ENCODE measurements around the gene NLRP13. TPM values are rescaled to one million over a fixed set of nuclear protein-coding genes. Genes with fewer than 3 reads are reported as not detected.

NLRP13 gene
- total RNA-seq, 1 donor from 2014 or later, result not detected

GRCh38 chr19:55912916-55913315 is 19.2 kb downstream of the NLRP13 start:
- Histone ChIP-seq H3K36me3 (ENCODE audit: insufficient read depth, low read length) (no peaks in the 10 kb centered on the region), H3K4me2 (ENCODE audit: low read length) (no peak overlapping the region), H3K27ac (ENCODE audit: low read depth, low read length) (no peak overlapping the region), H4K20me1 (ENCODE audit: insufficient read depth, low read length) (no peaks in the 10 kb centered on the region), H3K27me3 (ENCODE audit: insufficient read depth, low read length) (no peaks in the 10 kb centered on the region), H2AFZ (ENCODE audit: low read depth, low read length) (no peak overlapping the region), H3K9ac (ENCODE audit: low read length) (no peak overlapping the region), H3K4me1 (ENCODE audit: insufficient read depth, low read length) (no peaks in the 10 kb centered on the region), H3K4me3 (ENCODE audit: insufficient read depth, low read depth, low read length) (no peak overlapping the region), H3K79me2 (ENCODE audit: insufficient read depth, low read length) (no peaks in the 10 kb centered on the region), H3K9me3 (ENCODE audit: insufficient read depth, low read depth, low read length) (peaks cover 8% of the 10 kb centered on the region)
- no peak for TF ChIP-seq CTCF (IDR thresholded peaks at IDR 0.05; ENCODE audit: insufficient read depth, low read depth, low read length)
- TF ChIP-seq EZH2 (IDR thresholded peaks at IDR 0.05; ENCODE audit: insufficient read depth, low read length), result no peak
- DNase-seq (ENCODE audit: low read depth) (no peak), FAIRE-seq (no peak)
- Mint-ChIP-seq H3K4me1 (ENCODE audit: low read depth, unreplicated experiment) (no peaks in the 10 kb centered on the region), H3K36me3 (ENCODE audit: low read depth, unreplicated experiment) (no peaks in the 10 kb centered on the region), H3K27ac (ENCODE audit: unreplicated experiment) (no peak overlapping the region), H3K27me3 (ENCODE audit: low read depth, unreplicated experiment) (no peaks in the 10 kb centered on the region), H3K9me3 (ENCODE audit: unreplicated experiment) (peaks cover 19% of the 10 kb centered on the region), H3K4me3 (ENCODE audit: unreplicated experiment) (no peak overlapping the region)

GRCh38 chr19:55909801-55910200 is 22.3 kb downstream of the NLRP13 start:
- no peak overlapping the region for H3K4me3 Mint-ChIP-seq (ENCODE audit: unreplicated experiment)
- no peak overlapping the region for H3K4me3 ChIP-seq (ENCODE audit: insufficient read depth, low read depth, low read length)
- no peak overlapping the region for H3K27ac Mint-ChIP-seq (ENCODE audit: unreplicated experiment)
- H3K4me2 ChIP-seq (ENCODE audit: low read length), result no peak overlapping the region
- no peaks in the 10 kb centered on the region for H3K27me3 ChIP-seq (ENCODE audit: insufficient read depth, low read length)
- peaks cover 26% of the 10 kb centered on the region for H3K9me3 Mint-ChIP-seq (ENCODE audit: unreplicated experiment)
- no peak overlapping the region for H3K27ac ChIP-seq (ENCODE audit: low read depth, low read length)
- no peaks in the 10 kb centered on the region for H3K4me1 Mint-ChIP-seq (ENCODE audit: low read depth, unreplicated experiment)
- DNase-seq (ENCODE audit: low read depth) (no peak), FAIRE-seq (no peak)
- TF ChIP-seq CTCF (IDR thresholded peaks at IDR 0.05; ENCODE audit: insufficient read depth, low read depth, low read length) (no peak), EZH2 (IDR thresholded peaks at IDR 0.05; ENCODE audit: insufficient read depth, low read length) (no peak)
- peaks cover 15% of the 10 kb centered on the region for H3K9me3 ChIP-seq (ENCODE audit: insufficient read depth, low read depth, low read length)
- no peaks in the 10 kb centered on the region for H4K20me1 ChIP-seq (ENCODE audit: insufficient read depth, low read length)
- H3K36me3 Mint-ChIP-seq (ENCODE audit: low read depth, unreplicated experiment), result no peaks in the 10 kb centered on the region
- H3K27me3 Mint-ChIP-seq (ENCODE audit: low read depth, unreplicated experiment), result no peaks in the 10 kb centered on the region
- no peak overlapping the region for H2AFZ ChIP-seq (ENCODE audit: low read depth, low read length)
- no peak overlapping the region for H3K9ac ChIP-seq (ENCODE audit: low read length)
- H3K4me1 ChIP-seq (ENCODE audit: insufficient read depth, low read length), result no peaks in the 10 kb centered on the region
- no peaks in the 10 kb centered on the region for H3K79me2 ChIP-seq (ENCODE audit: insufficient read depth, low read length)
- H3K36me3 ChIP-seq (ENCODE audit: insufficient read depth, low read length), result no peaks in the 10 kb centered on the region

GRCh38 chr19:55907746-55908145 is 24.4 kb downstream of the NLRP13 start:
- no peaks in the 10 kb centered on the region for H3K79me2 ChIP-seq (ENCODE audit: insufficient read depth, low read length)
- H3K27me3 Mint-ChIP-seq (ENCODE audit: low read depth, unreplicated experiment), result no peaks in the 10 kb centered on the region
- no peak overlapping the region for H3K4me3 ChIP-seq (ENCODE audit: insufficient read depth, low read depth, low read length)
- FAIRE-seq (no peak), DNase-seq (ENCODE audit: low read depth) (no peak)
- H3K4me1 ChIP-seq (ENCODE audit: insufficient read depth, low read length), result no peaks in the 10 kb centered on the region
- no peak overlapping the region for H2AFZ ChIP-seq (ENCODE audit: low read depth, low read length)
- H3K4me2 ChIP-seq (ENCODE audit: low read length), result no peak overlapping the region
- H3K9ac ChIP-seq (ENCODE audit: low read length), result no peak overlapping the region
- no peaks in the 10 kb centered on the region for H3K4me1 Mint-ChIP-seq (ENCODE audit: low read depth, unreplicated experiment)
- H3K9me3 Mint-ChIP-seq (ENCODE audit: unreplicated experiment), result peaks cover 23% of the 10 kb centered on the region
- no peak overlapping the region for H3K27ac Mint-ChIP-seq (ENCODE audit: unreplicated experiment)
- no peak for TF ChIP-seq CTCF (IDR thresholded peaks at IDR 0.05; ENCODE audit: insufficient read depth, low read depth, low read length)
- TF ChIP-seq EZH2 (IDR thresholded peaks at IDR 0.05; ENCODE audit: insufficient read depth, low read length), result no peak
- H3K9me3 ChIP-seq (ENCODE audit: insufficient read depth, low read depth, low read length), result peaks cover 12% of the 10 kb centered on the region
- H3K27me3 ChIP-seq (ENCODE audit: insufficient read depth, low read length), result no peaks in the 10 kb centered on the region
- no peak overlapping the region for H3K4me3 Mint-ChIP-seq (ENCODE audit: unreplicated experiment)
- H4K20me1 ChIP-seq (ENCODE audit: insufficient read depth, low read length), result no peaks in the 10 kb centered on the region
- H3K36me3 ChIP-seq (ENCODE audit: insufficient read depth, low read length), result no peaks in the 10 kb centered on the region
- H3K36me3 Mint-ChIP-seq (ENCODE audit: low read depth, unreplicated experiment), result no peaks in the 10 kb centered on the region
- H3K27ac ChIP-seq (ENCODE audit: low read depth, low read length), result no peak overlapping the region
